Central memory CD8-positive, alpha-beta T cell (primary cell): Measurements from ENCODE around the gene NME5.
A peak's percentile ranks its signal among the peaks of the same experiment; 100 is the strongest.

ENCODE experiments used
- ATAC-seq: fragments of 150-1000 bp; cut with Tn5 transposase; replicated peaks from 2 replicates; pipeline ENCODE4 v1.10.0; 2022; ENCODE audit warnings: mild to moderate bottlenecking, moderate FRiP score, moderate number of reproducible peaks; ENCODE audit not compliant: poor library complexity, severe bottlenecking; ENCODE audit errors: extremely low read depth
- DNase-seq, 2 donors: peaks; one replicate each; pipeline ENCODE4 v3.0.0; 2021; ENCODE audit warnings: low spot score in 2 of 2
- H3K27ac Mint-ChIP-seq: one replicate; pipeline ENCODE4 v1.8.0; 2022; ENCODE audit warnings: low read depth, mild to moderate bottlenecking, moderate library complexity, mixed read lengths
- H3K27me3 Mint-ChIP-seq: one replicate; pipeline ENCODE4 v1.8.0; 2022; ENCODE audit warnings: mixed read lengths
- H3K36me3 Mint-ChIP-seq: one replicate; pipeline ENCODE4 v1.8.0; 2022; ENCODE audit warnings: mild to moderate bottlenecking, moderate library complexity, mixed read lengths; ENCODE audit not compliant: insufficient read depth
- H3K4me1 Mint-ChIP-seq: one replicate; pipeline ENCODE4 v1.8.0; 2022; ENCODE audit warnings: mixed read lengths
- H3K4me3 Mint-ChIP-seq: one replicate; pipeline ENCODE4 v1.8.0; 2022; ENCODE audit warnings: mild to moderate bottlenecking, moderate library complexity, mixed read lengths
- H3K9me3 Mint-ChIP-seq: one replicate; pipeline ENCODE4 v1.8.0; 2022; ENCODE audit warnings: mixed read lengths

The NME5 gene, protein sequence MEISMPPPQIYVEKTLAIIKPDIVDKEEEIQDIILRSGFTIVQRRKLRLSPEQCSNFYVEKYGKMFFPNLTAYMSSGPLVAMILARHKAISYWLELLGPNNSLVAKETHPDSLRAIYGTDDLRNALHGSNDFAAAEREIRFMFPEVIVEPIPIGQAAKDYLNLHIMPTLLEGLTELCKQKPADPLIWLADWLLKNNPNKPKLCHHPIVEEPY

DNA sequence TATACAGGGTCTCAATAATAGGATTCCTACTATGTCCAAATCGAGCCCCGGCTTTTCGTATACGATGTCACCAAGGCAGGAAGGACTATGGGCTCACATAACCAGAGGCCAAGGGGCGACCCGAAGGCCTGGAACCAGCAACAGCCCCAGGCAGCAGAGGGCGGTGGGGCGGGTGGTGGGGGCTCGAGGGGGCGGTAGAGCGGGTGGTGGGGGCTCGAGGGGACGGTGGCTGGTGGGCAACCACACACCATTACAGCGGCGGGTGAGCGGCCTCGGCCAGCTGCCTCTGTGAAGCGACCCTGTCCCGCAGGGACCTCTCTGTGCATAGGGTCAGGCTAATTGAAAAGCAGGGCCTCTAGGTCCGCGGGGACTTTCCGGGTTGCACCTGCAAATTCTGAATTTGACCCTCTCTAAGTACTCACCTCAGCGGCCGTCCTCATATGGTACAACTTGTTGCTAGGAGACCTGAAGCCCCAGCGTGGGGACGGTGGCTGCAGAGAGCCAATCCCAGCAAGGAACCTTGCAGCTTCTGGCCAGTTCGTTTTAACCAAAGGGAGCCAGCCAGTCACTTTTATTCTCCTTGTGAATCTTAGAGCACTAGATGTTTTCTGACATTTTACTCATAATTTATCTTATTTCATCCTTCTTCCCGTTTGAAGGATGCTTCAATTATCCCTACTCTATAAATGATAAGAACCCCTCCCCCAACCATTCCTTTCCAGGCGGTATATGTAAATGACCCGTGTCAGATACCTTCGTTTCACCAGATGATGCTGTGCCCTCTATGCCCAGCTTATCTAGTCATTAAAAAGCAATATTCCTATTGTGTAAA is at the start of gene NME5:
NME5 (minus strand) TSS at position 480 of the 832 bp plus-strand sequence. CDS start 648 bp downstream, outside the sequence.
- Mint-ChIP-seq H3K27me3 (peaks cover 31% of the 10 kb centered on the region), H3K27ac (no peak within 1 kb of the TSS), H3K9me3 (no peaks in the 10 kb centered on the region), H3K4me1 (no peaks in the 10 kb centered on the region), H3K36me3 (no peaks in the 10 kb centered on the region), H3K4me3 (no peak within 1 kb of the TSS)
- ATAC-seq, result no peak
- DNase-seq, result no peak

DNA sequence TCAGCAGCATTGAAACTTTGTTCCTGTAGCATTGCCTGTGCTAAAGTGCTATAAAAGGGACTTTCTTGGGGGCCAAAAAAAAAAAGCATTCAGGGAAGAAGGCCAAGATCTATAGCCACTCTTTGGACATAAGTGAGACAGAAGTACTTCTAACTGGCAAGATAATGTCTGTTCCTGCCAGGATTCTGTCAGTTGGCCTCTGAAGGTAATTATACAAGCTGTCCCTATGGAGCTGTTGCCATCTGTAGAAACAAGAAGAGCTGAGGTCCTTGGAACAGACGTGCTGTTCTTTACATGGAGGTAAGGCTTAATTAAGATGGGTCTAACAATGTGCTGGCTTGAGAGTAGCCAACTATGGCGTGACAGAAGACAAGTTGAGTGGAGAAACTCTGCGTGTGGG is 49.4 kb upstream of the NME5 start:
- ATAC-seq (no peak), DNase-seq (no peak)
- H3K36me3 Mint-ChIP-seq, result peaks cover 57% of the 10 kb centered on the region
- H3K9me3 Mint-ChIP-seq, result no peaks in the 10 kb centered on the region
- no peaks in the 10 kb centered on the region for H3K4me1 Mint-ChIP-seq
- no peak overlapping the region for H3K27ac Mint-ChIP-seq
- H3K4me3 Mint-ChIP-seq, result no peak overlapping the region
- H3K27me3 Mint-ChIP-seq, result no peaks in the 10 kb centered on the region

DNA sequence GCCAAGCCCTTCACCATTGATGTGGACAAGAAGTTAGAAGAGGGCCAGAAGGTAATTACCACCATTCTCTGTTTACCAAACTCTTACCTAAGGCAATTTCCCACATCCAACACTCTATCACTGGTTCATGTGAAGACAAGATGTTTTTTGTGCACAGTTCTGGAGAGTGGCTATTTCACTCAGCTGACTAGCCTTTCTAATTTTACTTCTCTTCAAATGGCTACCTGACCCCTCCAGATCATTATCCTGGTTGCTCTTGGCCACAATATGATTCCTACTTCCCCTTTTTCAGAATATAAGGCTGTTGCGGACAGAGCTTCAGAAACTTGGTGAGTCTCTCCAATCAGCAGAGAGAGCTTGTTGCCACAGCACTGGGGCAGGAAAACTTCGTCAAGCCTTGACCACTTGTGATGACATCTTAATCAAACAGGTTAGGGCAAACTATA is 46.8 kb upstream of the NME5 start:
- Mint-ChIP-seq H3K27me3 (no peaks in the 10 kb centered on the region), H3K36me3 (peaks cover 41% of the 10 kb centered on the region), H3K4me1 (no peaks in the 10 kb centered on the region), H3K9me3 (no peaks in the 10 kb centered on the region), H3K4me3 (no peak overlapping the region), H3K27ac (no peak overlapping the region)
- no peak for ATAC-seq
- no peak for DNase-seq

DNA sequence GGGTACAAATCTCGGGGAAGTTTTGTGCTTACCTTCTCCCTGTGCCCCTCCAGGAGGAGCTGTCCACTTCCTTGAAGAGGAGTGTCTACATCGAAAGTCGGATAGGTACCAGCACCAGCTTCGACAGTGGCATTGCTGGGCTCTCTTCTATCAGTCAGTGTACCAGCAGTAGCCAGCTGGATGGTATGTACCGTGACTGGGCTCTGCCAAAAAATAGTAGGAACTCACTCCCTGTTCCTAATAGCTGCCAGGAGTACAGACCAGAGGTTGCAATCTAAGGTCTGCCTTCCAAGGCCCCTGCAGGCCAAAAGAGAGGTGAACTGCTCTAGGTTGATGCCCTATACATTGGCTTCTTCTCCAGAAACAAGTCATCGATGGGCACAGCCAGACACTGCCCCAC is 43.6 kb upstream of the NME5 start:
- Mint-ChIP-seq H3K4me1 (no peaks in the 10 kb centered on the region), H3K36me3 (peaks cover 16% of the 10 kb centered on the region), H3K27me3 (no peaks in the 10 kb centered on the region), H3K9me3 (no peaks in the 10 kb centered on the region), H3K27ac (no peak overlapping the region), H3K4me3 (no peak overlapping the region)
- DNase-seq, result no peak
- ATAC-seq, result no peak

DNA sequence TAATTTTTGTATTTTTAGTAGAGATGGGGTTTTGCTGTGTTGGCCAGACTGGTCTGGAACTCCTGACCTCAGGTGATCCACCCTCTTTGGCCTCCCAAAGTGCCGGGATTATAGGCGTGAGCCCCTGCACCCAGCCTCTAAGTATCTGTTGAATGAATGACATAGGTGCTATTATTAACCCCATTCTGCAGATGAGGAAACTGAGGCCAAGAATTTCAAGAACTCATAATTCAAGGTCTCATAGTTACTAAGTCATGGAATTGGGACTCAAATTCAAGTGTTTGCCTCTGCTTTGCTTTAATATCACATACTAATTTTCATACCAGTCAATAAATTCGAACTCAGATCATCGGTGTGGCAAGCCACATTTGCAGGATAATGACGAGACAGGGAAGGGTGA is 41.6 kb upstream of the NME5 start:
- ATAC-seq, result no peak
- no peaks in the 10 kb centered on the region for H3K27me3 Mint-ChIP-seq
- peaks cover 4% of the 10 kb centered on the region for H3K36me3 Mint-ChIP-seq
- H3K4me3 Mint-ChIP-seq, result no peak overlapping the region
- DNase-seq, result no peak
- no peak overlapping the region for H3K27ac Mint-ChIP-seq
- H3K4me1 Mint-ChIP-seq, result no peaks in the 10 kb centered on the region
- H3K9me3 Mint-ChIP-seq, result no peaks in the 10 kb centered on the region

DNA sequence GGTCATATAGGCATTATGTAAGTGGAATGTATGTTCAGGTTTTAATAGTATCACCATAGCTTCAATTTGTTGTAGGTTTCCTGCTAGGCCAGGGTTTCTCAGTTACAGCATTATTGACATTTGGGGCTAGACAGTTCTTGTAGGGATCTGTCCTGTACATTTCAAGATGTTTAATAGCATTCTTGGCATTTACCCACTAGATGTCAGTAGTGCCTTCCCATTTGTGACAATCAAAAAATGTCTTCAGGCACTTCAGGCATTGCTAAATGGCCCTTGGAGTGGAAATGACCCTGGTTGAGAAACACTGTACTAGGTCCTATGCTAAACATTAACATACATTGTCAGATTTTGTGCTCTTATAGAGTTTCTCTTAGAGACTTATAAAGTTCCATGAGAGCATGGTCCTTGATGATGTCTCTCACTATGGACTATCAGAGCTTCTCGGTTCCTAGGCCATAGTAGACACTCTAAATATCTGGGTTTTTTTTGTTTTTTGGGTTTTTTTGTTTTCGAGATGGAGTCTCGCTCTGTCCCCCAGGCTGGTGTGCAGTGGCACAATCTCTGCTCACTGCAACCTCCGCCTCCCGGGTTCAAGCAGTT is 41.1 kb upstream of the NME5 start:
- DNase-seq (no peak), ATAC-seq (no peak)
- Mint-ChIP-seq H3K27ac (no peak overlapping the region), H3K36me3 (peaks cover 2% of the 10 kb centered on the region), H3K9me3 (no peaks in the 10 kb centered on the region), H3K4me1 (no peaks in the 10 kb centered on the region), H3K4me3 (no peak overlapping the region), H3K27me3 (no peaks in the 10 kb centered on the region)

DNA sequence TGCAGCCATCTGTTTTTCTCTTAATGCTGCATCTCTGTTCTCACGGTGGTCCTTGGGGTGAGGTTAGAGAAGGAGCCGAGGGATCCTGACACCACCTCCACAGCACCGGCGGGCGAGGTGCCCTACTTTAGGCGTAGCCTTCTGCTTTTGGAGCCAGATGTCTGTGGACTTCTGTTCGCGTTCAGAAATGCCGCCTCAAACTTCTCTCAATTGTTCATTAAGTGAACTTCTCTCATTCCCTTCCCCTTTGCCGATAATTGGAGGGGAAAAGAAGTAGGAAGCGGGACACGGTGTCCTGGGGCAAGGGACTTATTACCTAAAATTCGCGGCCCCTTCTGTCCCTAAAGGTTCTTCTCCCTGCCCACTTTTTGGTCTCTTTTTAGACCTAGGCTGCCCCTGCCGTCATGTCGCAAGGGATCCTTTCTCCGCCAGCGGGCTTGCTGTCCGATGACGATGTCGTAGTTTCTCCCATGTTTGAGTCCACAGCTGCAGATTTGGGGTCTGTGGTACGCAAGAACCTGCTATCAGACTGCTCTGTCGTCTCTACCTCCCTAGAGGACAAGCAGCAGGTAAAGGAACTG is 40.1 kb upstream of the NME5 start:
- no peak overlapping the region for H3K4me3 Mint-ChIP-seq
- H3K27ac Mint-ChIP-seq, result no peak overlapping the region
- no peaks in the 10 kb centered on the region for H3K9me3 Mint-ChIP-seq
- H3K4me1 Mint-ChIP-seq, result no peaks in the 10 kb centered on the region
- DNase-seq (no peak), ATAC-seq (no peak)
- H3K36me3 Mint-ChIP-seq, result peaks cover 6% of the 10 kb centered on the region
- no peaks in the 10 kb centered on the region for H3K27me3 Mint-ChIP-seq

DNA sequence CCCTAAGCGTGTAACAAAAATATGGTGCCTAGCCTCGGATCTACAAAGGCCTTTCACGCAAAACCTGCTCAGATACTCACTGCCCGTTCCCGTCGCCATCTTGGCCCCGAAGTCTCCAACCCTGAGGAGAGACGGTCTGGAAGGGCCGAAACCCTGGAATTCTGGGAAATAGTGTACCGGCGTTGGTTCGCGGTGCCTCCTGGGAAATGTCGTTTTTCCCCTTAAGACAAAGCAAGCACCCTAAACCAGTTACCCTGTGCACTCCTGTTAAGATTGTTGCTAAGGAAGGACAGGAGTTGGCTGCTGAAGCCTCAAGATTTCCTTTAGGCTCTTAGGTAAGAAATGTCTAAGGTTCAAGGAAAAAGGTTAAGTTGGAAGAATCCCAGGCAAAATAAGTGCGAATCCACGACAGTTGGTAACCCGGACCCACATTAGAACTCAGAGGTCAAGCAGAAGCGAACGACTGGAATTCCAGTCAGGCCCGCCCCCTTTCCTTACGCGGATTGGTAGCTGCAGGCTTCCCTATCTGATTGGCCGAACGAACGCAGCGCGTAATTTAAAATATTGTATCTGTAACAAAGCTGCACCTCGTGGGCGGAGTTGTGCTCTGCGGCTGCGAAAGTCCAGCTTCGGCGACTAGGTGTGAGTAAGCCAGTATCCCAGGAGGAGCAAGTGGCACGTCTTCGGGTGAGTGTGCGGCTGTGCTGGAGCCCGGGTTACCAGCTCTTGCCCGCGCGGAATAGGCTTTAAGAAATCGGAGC is 39.5 kb upstream of the NME5 start, which contains the start of the genes BRD8 and KIF20A:
BRD8 (minus strand) TSS at position 115 of the 761 bp plus-strand sequence; CDS start at position 99, 16 bp downstream.
KIF20A (plus strand) TSS at position 597 of the 761 bp plus-strand sequence. CDS start 569 bp downstream, outside the sequence.
- Mint-ChIP-seq H3K4me3 (no peak within 1 kb of the TSS), H3K36me3 (peaks cover 8% of the 10 kb centered on the region), H3K4me1 (peaks cover 3% of the 10 kb centered on the region), H3K27me3 (no peaks in the 10 kb centered on the region), H3K9me3 (no peaks in the 10 kb centered on the region), H3K27ac (no peak within 1 kb of the TSS)
- DNase-seq (peak; percentile 78 to 82), ATAC-seq (peak; percentile 88)

DNA sequence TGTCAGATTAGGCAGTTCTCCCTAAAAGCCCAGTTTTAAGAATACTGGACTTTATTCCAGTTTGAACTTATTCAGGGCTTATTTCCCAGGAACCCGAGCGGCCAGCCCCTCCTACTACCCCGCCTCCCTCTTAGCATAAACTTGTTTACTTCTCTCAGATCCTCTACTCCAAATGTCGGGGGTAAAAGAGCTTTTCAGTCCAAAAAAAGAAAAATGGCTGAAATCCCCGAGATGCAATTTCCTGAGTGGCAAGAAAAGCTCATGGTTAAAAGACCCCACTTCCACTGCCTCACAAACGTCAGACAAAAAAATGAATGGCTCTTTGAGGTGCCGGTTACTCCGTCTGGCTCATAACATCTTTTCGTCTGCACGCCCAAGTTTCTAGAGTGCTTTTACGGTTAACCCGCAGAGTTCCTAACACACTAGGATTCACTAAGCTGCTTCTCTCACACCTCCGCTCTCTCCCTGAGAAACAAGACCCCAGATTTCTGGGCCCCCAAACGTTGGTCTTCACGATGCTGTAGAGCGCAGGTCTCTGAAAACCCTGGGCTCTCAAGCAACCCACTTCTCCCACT is 38.8 kb upstream of the NME5 start:
- peaks cover 7% of the 10 kb centered on the region for H3K4me1 Mint-ChIP-seq
- H3K4me3 Mint-ChIP-seq, result no peak overlapping the region
- H3K27me3 Mint-ChIP-seq, result no peaks in the 10 kb centered on the region
- H3K36me3 Mint-ChIP-seq, result peaks cover 11% of the 10 kb centered on the region
- H3K27ac Mint-ChIP-seq, result no peak overlapping the region
- no peaks in the 10 kb centered on the region for H3K9me3 Mint-ChIP-seq
- DNase-seq (no peak), ATAC-seq (peak; percentile 35)

DNA sequence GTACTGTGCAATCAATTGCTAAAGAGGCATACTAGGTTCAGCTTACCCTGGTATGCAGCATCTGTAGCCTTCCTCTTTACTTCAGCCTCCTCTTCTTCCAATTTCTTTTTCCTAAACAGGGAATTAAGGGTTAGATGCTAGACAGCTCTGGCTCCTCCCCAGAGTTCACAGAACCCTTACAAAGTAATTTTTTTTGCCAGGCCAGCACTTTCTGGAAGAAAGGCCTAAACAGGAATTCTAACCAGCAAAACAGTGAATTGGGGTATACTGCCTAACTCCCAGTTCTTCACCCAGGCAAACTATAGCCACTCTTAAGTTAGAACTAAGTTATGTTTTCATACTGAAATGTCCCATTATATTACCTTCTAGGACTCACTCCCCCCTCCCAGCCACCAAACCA is 31.1 kb upstream of the NME5 start:
- Mint-ChIP-seq H3K9me3 (no peaks in the 10 kb centered on the region), H3K27ac (no peak overlapping the region), H3K4me3 (no peak overlapping the region), H3K4me1 (peaks cover 12% of the 10 kb centered on the region), H3K27me3 (no peaks in the 10 kb centered on the region), H3K36me3 (peaks cover 73% of the 10 kb centered on the region)
- ATAC-seq (no peak), DNase-seq (no peak)

DNA sequence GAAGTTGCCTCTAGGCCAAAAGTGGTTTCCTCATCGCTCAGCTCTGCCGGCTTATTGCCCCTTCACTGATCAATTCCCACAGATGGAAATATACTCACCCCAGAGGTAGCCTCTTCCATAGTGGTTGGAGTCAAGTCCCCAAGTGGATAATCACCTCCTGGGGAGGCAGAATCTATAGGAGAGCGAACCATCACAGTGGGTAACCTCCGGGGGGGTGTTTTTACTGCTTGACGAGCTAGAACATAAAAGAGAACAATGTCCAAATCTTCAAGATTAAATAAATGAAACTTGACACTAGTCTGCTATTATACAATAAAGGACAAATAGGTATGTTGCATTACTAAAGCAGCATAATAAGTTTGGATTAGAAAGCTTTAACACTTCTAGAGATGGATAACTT is 29.9 kb upstream of the NME5 start:
- Mint-ChIP-seq H3K4me1 (peaks cover 12% of the 10 kb centered on the region), H3K36me3 (peaks cover 79% of the 10 kb centered on the region), H3K9me3 (no peaks in the 10 kb centered on the region), H3K4me3 (no peak overlapping the region), H3K27ac (no peak overlapping the region), H3K27me3 (no peaks in the 10 kb centered on the region)
- ATAC-seq, result no peak
- DNase-seq, result no peak

DNA sequence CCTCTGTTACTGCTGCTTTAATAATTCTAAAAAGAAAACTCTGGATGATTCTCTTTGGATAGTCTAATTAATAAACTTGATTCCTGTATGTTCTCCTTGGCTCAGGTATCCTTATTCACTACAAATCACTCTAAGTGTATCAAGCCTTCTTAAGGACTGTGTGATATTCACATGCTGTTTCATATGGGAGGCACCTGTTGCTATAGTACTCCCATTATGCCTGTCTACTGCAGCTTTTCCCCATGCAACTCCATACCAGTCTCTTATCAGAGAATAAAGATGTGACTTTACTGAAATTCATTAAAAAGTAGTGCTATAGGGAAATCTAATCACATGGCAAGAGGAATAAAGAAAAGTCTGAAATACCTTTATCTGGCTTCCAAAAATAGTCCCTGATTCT is 24.5 kb upstream of the NME5 start:
- Mint-ChIP-seq H3K9me3 (no peaks in the 10 kb centered on the region), H3K4me1 (no peaks in the 10 kb centered on the region), H3K36me3 (peaks cover 93% of the 10 kb centered on the region)

More for the DNA sequence above, 24.5 kb upstream of the NME5 start:
- H3K27me3 Mint-ChIP-seq, result no peaks in the 10 kb centered on the region
- no peak overlapping the region for H3K4me3 Mint-ChIP-seq
- no peak overlapping the region for H3K27ac Mint-ChIP-seq
- ATAC-seq (no peak), DNase-seq (no peak)
